Natural killer cell (primary cell): ENCODE data around the gene HEY2. TPM values are rescaled to one million over a fixed set of nuclear protein-coding genes. Genes with fewer than 3 reads are reported as not detected.

Source experiments
- ATAC-seq, 3 donors: fragments of 150-1000 bp in 2 of 3; fragments of 200-7000 bp in 1 of 3; cut with Tn5 transposase; 1 replicate in 1 of 3; 2 replicates in 2 of 3; pipeline ENCODE4 v1.10.0; 2021; ENCODE audit warnings: mild to moderate bottlenecking in 2 of 3, moderate library complexity in 2 of 3
- DNase-seq, 2 donors: peaks; one replicate each; pipeline versions ENCODE4 v3.0.0 to v3.0.0-alpha.2; 2013 to 2021; ENCODE audit warnings: mixed read lengths in 1 of 2
- H3K27ac ChIP-seq: one replicate; pipeline ENCODE4 v1.5.1; 2013; ENCODE audit warnings: mild to moderate bottlenecking, low read length
- H3K27me3 ChIP-seq: one replicate; pipeline ENCODE4 v1.6.1; 2013; ENCODE audit warnings: low read length; ENCODE audit not compliant: control insufficient read depth, insufficient read depth
- H3K36me3 ChIP-seq: one replicate; pipeline ENCODE4 v1.6.1; 2013; ENCODE audit warnings: low read length; ENCODE audit not compliant: control insufficient read depth, insufficient read depth
- H3K4me1 ChIP-seq: one replicate; pipeline ENCODE4 v1.6.1; 2013; ENCODE audit warnings: low read length; ENCODE audit not compliant: control insufficient read depth, insufficient read depth
- H3K4me3 ChIP-seq: one replicate; pipeline ENCODE4 v1.5.1; 2013; ENCODE audit warnings: low read length
- H3K9me3 ChIP-seq: one replicate; pipeline ENCODE4 v1.6.1; 2013; ENCODE audit warnings: low read length; ENCODE audit not compliant: control insufficient read depth, insufficient read depth
- H3K27ac Mint-ChIP-seq, 2 donors: one replicate each; pipeline ENCODE4 v1.8.0; 2022; ENCODE audit warnings: mild to moderate bottlenecking in 2 of 2, mixed read lengths in 2 of 2, moderate library complexity in 1 of 2
- H3K27me3 Mint-ChIP-seq, 2 donors: one replicate each; pipeline ENCODE4 v1.8.0; 2022; ENCODE audit warnings: low read depth in 2 of 2, mixed read lengths in 2 of 2
- H3K36me3 Mint-ChIP-seq: one replicate; pipeline ENCODE4 v1.8.0; 2022; ENCODE audit warnings: mixed read lengths
- H3K4me1 Mint-ChIP-seq, 2 donors: one replicate each; pipeline ENCODE4 v1.8.0; 2022; ENCODE audit warnings: mixed read lengths in 2 of 2
- H3K4me3 Mint-ChIP-seq: one replicate; pipeline ENCODE4 v1.8.0; 2022; ENCODE audit warnings: mild to moderate bottlenecking, moderate library complexity, mixed read lengths
- H3K9me3 Mint-ChIP-seq, 2 donors: one replicate each; pipeline ENCODE4 v1.8.0; 2022; ENCODE audit warnings: mixed read lengths in 2 of 2
- CTCF ChIP-seq: fragments of 200-600 bp; IDR thresholded peaks from one replicate; pipeline ENCODE4 v1.8.0; 2022; ENCODE audit warnings: antibody characterized with exemption
- whole genome bisulfite sequencing: methylation state at CpG from one replicate; pipeline ENCODE4 v1.1.7; 2013; ENCODE audit warnings: missing lambda C conversion rate; ENCODE audit not compliant: insufficient coverage; 5-methylcytosine and 5-hydroxymethylcytosine counted together
- intact Hi-C: fragments of 100-400 bp; cut with micrococcal nuclease; formaldehyde crosslinking; loops from one replicate; pipeline ENCODE4 v1.14.2; 2022
- total RNA-seq, 4 donors: library from RNA; stranded (reverse); fragments of 120-200 nt in 1 of 4; gene quantifications; one replicate each; pipeline versions ENCODE4 v1.2.3 to v1.2.4, GENCODE V29; 2013 to 2022

The HEY2 gene
- total RNA-seq, 3 donors from 2014 or later (not counting 1 experiment from before 2014, with no cell fraction given), result 0.66 to 0.93 (median 0.73) TPM

GRCh38 chr6:125742464-125743120 is 6.8 kb upstream of the HEY2 start:
- ATAC-seq (no peak), DNase-seq (no peak)
- no peak overlapping the region for H3K27ac ChIP-seq
- 81% methylated on average over 3 of the region's 5 CpGs for WGBS
- Mint-ChIP-seq H3K4me1 (peaks cover 13 to 17% of the 10 kb centered on the region in 2 donors), H3K4me3 (no peak overlapping the region), H3K27me3 (peaks cover 29 to 55% of the 10 kb centered on the region in 2 donors), H3K27ac (no peak overlapping the region), H3K9me3 (no peaks in the 10 kb centered on the region), H3K36me3 (peaks cover 8% of the 10 kb centered on the region)
- no peak for TF ChIP-seq CTCF
- no peaks in the 10 kb centered on the region for H3K9me3 ChIP-seq
- no peaks in the 10 kb centered on the region for H3K36me3 ChIP-seq
- intact Hi-C loops, result no loop called here
- peaks cover 8% of the 10 kb centered on the region for H3K4me1 ChIP-seq
- no peak overlapping the region for H3K4me3 ChIP-seq
- H3K27me3 ChIP-seq, result peaks cover 26% of the 10 kb centered on the region

DNA sequence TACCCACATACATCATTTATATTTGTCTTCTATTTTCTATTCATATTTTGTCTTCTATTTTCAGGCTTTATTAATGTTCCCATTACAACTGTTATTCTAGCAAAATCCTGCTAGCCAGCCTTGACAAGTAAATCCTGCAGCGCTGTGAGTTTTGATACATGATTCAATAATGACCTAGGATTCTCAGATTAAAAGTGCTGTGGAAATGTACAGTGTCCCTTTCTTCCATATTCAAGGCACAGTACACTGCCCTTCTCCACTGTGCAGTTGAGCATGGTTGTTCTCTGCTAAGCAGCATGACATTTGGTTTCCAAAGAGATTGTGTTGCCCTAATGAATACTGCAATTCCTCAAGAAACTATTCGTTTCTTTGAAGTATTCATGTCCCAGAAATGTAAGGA is 5.8 kb upstream of the HEY2 start:
- 100% methylated on average over 1 of the region's 2 CpGs for WGBS
- H3K27me3 ChIP-seq, result peaks cover 35% of the 10 kb centered on the region
- H3K36me3 Mint-ChIP-seq, result peaks cover 8% of the 10 kb centered on the region
- no peak overlapping the region for H3K27ac Mint-ChIP-seq
- intact Hi-C loops, result no loop called here
- H3K4me1 Mint-ChIP-seq, result peaks cover 15 to 17% of the 10 kb centered on the region in 2 donors
- H3K9me3 Mint-ChIP-seq, result no peaks in the 10 kb centered on the region
- TF ChIP-seq CTCF, result no peak
- ATAC-seq (no peak), DNase-seq (no peak)
- H3K4me1 ChIP-seq, result peaks cover 17% of the 10 kb centered on the region
- H3K9me3 ChIP-seq, result no peaks in the 10 kb centered on the region
- no peaks in the 10 kb centered on the region for H3K36me3 ChIP-seq
- no peak overlapping the region for H3K27ac ChIP-seq
- no peak overlapping the region for H3K4me3 ChIP-seq
- peaks cover 26 to 50% of the 10 kb centered on the region in 2 donors for H3K27me3 Mint-ChIP-seq
- H3K4me3 Mint-ChIP-seq, result no peak overlapping the region

- Histone ChIP-seq H3K27me3 (peaks cover 46% of the 10 kb centered on the region), H3K36me3 (no peaks in the 10 kb centered on the region), H3K4me1 (peaks cover 29% of the 10 kb centered on the region), H3K9me3 (no peaks in the 10 kb centered on the region), H3K27ac (no peak overlapping the region), H3K4me3 (no peak overlapping the region)
- H3K4me1 Mint-ChIP-seq, result peaks cover 27 to 28% of the 10 kb centered on the region in 2 donors
- ATAC-seq, result no peak
- TF ChIP-seq CTCF, result no peak
- DNase-seq, result no peak
- H3K27me3 Mint-ChIP-seq, result peaks cover 24 to 45% of the 10 kb centered on the region in 2 donors
- H3K36me3 Mint-ChIP-seq, result peaks cover 8% of the 10 kb centered on the region
- H3K4me3 Mint-ChIP-seq, result peak overlapping the region; percentile 94
- H3K9me3 Mint-ChIP-seq, result no peaks in the 10 kb centered on the region
- 91% methylated on average over 6 of the region's 6 CpGs for WGBS
- intact Hi-C loops, result no loop called here
- peak overlapping the region; percentile 83 to 89 for H3K27ac Mint-ChIP-seq
Measured at GRCh38 chr6:125745281-125746018, 4.0 kb upstream of the HEY2 start.
